Aorta (tissue), 5 donors: Measurements from ENCODE around the gene GNE. TPM values are rescaled to one million over a fixed set of nuclear protein-coding genes. Genes with fewer than 3 reads are reported as not detected.

Source experiments
- ATAC-seq: fragments of 200-7000 bp; cut with Tn5 transposase; one replicate; pipeline ENCODE4 v1.9.1; 2022; ENCODE audit warnings: moderate library complexity; ENCODE audit not compliant: low FRiP score
- DNase-seq, 2 donors: peaks; one replicate each; pipeline ENCODE4 v3.0.0-alpha.2; 2020
- H3K27ac ChIP-seq, 2 donors: one replicate each; pipeline ENCODE4 v1.5.1; 2013; ENCODE audit warnings: low read length in 2 of 2, mild to moderate bottlenecking in 2 of 2, moderate library complexity in 2 of 2, control low read depth in 1 of 2, inconsistent platforms in 1 of 2, low read depth in 1 of 2
- H3K27me3 ChIP-seq, 2 donors: one replicate each; pipeline ENCODE4 v1.6.1; 2013; ENCODE audit warnings: control low read depth in 1 of 2, low read length in 1 of 2, mild to moderate bottlenecking in 1 of 2, moderate library complexity in 1 of 2; ENCODE audit not compliant: insufficient read depth in 2 of 2, control insufficient read depth in 1 of 2
- H3K36me3 ChIP-seq, 2 donors: one replicate each; pipeline ENCODE4 v1.6.1; 2013; ENCODE audit warnings: control low read depth in 1 of 2, low read length in 1 of 2, mild to moderate bottlenecking in 1 of 2; ENCODE audit not compliant: insufficient read depth in 2 of 2, control insufficient read depth in 1 of 2
- H3K4me1 ChIP-seq, 2 donors: one replicate each; pipeline ENCODE4 v1.6.1; 2013; ENCODE audit warnings: low read length in 2 of 2, control low read depth in 1 of 2, mild to moderate bottlenecking in 1 of 2, moderate library complexity in 1 of 2; ENCODE audit not compliant: insufficient read depth in 2 of 2, control insufficient read depth in 1 of 2
- H3K4me3 ChIP-seq, 2 donors: one replicate each; pipeline ENCODE4 v1.5.1; 2013; ENCODE audit warnings: low read length in 2 of 2, control low read depth in 1 of 2, mild to moderate bottlenecking in 1 of 2
- H3K9me3 ChIP-seq: one replicate; pipeline ENCODE4 v1.6.1; 2013; ENCODE audit warnings: mild to moderate bottlenecking, low read length; ENCODE audit not compliant: control insufficient read depth
- WGBS, 2 donors: extraction: QIAGEN DNeasy Blood & Tissue Kit; methylation state at CpG; one replicate each; pipeline ENCODE4 v1.1.7; 2013; 5-methylcytosine and 5-hydroxymethylcytosine counted together
- intact Hi-C, 2 donors: fragments of 100-400 bp; cut with DNase I; formaldehyde crosslinking; loops; one replicate each; pipeline versions ENCODE4 v1.14.2 to v1.15.0; 2022
- polyA plus RNA-seq, 2 donors: library from polyadenylated mRNA; stranded (reverse); fragments of 200-250 nt; gene quantifications; one replicate each; pipeline ENCODE4 v1.2.3, GENCODE V29; 2013
- total RNA-seq, 2 donors: library from RNA; stranded (reverse); fragmentation: NEBNext Ultra II Directional; extraction: Animal tissue kit (Norgen Biotek cat#: 25700); gene quantifications; one replicate each; pipeline ENCODE4 v1.2.1, GENCODE V29; 2021
- donor health status: healthy with polysubstance abuse.
- donor health status: Bipolar disorder and iron deficiency.
- donor health status: DM: no; HTN: no; CAD: no.
- donor health status: DM: no; HTN: no; CAD: no.
- donor health status: DM: yes; HTN: yes; CAD: no.

GNE gene
- total and polyA plus RNA-seq, 4 donors = 7.1 to 21.2 (median 15.2) TPM

DNA sequence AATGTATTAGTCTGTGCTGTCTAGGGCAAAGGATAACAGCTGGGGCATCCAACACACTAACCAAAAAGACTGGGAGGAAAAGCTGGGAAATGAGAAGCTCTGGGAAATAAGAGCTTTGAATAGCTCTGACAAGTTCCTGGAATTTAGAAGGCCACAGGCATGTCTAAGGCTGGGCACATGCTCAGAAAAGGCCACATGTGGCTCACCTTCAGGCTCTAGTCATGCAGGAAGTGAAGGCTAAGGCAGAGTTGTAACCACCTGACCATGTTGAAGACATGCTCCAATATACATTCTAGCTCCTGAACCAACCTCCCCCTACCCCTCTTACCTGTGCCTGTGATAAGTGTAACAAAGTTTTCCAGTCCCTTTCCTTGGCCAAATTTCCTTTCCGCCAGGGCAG lies 35.8 kb downstream of the GNE start:
- Histone ChIP-seq H3K4me3 (no peak overlapping the region), H3K9me3 (no peaks in the 10 kb centered on the region), H3K27me3 (no peaks in the 10 kb centered on the region), H3K36me3 (peaks cover 9 to 12% of the 10 kb centered on the region in 2 donors), H3K4me1 (no peaks in the 10 kb centered on the region), H3K27ac (no peak overlapping the region)
- WGBS, 2 donors = 100% methylated on average over 1 of the region's 1 CpG
- ATAC-seq = no peak
- no peak for DNase-seq
- intact Hi-C loops = no loop called here

DNA sequence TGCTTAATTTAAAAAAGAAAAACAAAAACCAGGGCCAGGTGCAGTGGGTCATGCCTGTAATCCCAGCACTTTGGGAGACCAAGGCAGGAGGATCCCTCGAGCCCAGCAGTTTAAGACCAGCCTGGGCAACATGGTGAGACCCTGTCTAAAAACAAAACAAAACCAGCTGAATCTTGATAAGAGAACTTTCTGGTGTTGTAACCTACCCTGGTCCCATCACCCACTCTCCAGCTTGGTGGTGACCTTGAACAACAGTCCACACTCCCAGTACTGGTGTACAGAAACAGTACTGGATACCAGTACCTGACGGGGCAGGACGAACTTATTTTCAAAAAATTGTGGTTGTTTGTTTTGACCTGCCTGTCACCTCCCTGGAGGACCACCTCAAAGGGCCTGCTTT lies 36.6 kb downstream of the GNE start:
- WGBS, 2 donors = 95 to 97% methylated on average over 3 of the region's 3 CpGs
- Histone ChIP-seq H3K36me3 (peaks cover 11 to 12% of the 10 kb centered on the region in 2 donors), H3K9me3 (no peaks in the 10 kb centered on the region), H3K27me3 (no peaks in the 10 kb centered on the region), H3K4me3 (no peak overlapping the region), H3K4me1 (no peaks in the 10 kb centered on the region), H3K27ac (no peak overlapping the region)
- ATAC-seq = no peak
- no peak for DNase-seq
- intact Hi-C loops = no loop called here

DNA sequence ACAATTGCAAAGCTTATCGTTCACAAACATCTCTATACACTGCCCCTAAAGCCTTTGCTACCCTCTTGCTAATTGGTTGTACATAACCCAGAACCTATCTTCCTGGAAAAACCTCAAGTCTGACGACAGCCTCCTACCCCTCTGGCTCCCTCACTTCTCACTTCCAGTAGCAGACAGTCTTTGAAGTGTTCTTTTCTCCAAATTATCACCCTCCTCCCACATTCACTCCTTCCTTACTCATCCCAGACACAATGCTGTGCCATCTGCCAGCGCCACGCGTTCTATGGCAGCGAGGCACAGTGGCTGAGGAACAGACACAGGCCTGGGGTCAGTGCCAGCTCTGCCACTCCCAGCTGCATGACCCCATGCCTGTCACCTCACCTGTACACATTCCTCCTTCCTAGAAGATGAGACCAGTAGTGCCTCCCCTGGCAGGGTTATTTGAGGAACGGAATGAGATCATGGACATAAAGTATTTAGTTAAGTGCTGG lies 39.8 kb downstream of the GNE start:
- no peak for DNase-seq
- Histone ChIP-seq H3K4me3 (no peak overlapping the region), H3K27me3 (no peaks in the 10 kb centered on the region), H3K27ac (no peak overlapping the region), H3K36me3 (peaks cover 9% of the 10 kb centered on the region in 2 donors), H3K9me3 (no peaks in the 10 kb centered on the region), H3K4me1 (no peaks in the 10 kb centered on the region)
- no peak for ATAC-seq
- 86 to 89% methylated on average over 7 of the region's 7 CpGs for WGBS, 2 donors
- intact Hi-C loops = no loop called here

DNA sequence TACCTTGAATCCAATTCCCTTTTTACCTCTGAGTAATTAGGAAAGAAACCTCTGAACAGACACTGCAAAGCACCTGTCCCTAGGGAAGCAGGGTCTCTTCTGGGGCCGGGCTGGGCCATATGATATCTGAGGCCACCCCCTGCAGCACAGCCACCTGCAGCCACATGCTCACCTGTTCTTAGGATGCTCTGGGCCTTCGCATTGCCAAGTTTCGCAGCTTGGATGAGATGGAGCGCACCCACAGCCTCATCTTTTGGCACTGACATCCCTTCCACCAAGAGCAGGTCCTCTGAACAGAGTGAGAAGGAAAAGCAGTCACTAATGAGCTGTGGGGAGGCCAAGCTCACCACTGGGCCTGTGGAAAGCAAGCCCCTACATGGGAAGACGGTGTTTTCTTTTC lies 40.2 kb downstream of the GNE start:
- WGBS, 2 donors = 92 to 94% methylated on average over 5 of the region's 5 CpGs
- intact Hi-C loops = no loop called here
- peaks cover 8 to 9% of the 10 kb centered on the region in 2 donors for H3K36me3 ChIP-seq

DNA sequence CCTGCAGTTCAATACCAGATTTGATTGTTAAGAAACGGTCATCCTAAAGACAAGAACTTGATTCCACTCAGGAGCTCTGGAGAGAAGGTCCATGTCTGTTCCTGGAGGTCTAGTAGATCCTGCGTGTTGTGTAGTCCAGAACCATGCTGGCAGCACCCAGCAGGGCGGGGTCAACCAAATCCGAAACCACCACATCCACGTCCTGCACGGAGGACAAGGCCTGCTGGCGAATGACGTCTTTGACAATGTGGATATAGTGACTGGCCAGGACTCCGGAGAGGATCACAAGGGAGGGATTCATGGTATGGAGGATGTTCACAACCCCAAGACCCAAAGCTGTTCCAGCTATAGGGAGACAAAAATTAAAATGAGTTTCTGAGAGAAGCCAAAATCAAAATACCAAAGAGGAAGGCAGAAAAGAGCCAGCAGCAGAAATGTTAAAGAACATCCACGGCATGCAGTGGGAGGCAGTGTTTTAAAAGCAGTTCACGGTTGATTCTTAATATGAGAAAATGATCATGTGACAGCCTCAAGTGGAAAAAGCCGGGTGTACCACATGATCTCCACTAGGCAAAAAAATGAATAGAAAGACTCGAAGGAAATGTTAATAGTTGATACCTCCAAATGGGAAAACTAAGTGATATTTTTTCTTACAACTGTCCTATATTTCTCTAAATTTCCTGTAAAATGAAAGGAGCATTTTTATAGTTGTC lies 40.8 kb downstream of the GNE start:
- no peak for ATAC-seq
- no peak for DNase-seq
- peak overlapping the region in 1 of 2 donors; percentile 60 for H3K27ac ChIP-seq

More for the DNA sequence above, 40.2 kb downstream of the GNE start:
- H3K9me3 ChIP-seq = no peaks in the 10 kb centered on the region
- no peak for DNase-seq
- no peak overlapping the region for H3K4me3 ChIP-seq
- H3K27ac ChIP-seq = no peak overlapping the region
- H3K27me3 ChIP-seq = no peaks in the 10 kb centered on the region
- H3K4me1 ChIP-seq = no peaks in the 10 kb centered on the region
- ATAC-seq = no peak

DNA sequence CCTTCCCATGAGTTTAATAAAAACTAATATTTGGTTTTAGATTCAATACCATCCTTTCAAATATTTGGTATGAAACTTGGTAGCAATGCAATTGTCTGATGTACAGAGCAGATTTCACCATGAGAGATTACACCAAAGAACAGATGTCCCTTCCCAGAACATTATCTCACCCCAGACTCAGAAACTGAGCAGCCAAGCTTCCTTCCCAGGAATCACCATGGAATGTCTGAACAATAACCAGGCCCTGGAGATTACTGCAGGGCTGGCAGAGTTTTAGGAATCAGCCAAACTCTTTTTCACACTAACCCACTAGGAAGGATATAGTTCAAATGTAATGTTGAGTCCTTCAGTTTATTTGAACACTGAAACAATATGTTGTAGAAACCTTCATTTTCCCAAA lies 43.7 kb downstream of the GNE start:
- intact Hi-C loops = no loop called here
- Histone ChIP-seq H3K27me3 (no peaks in the 10 kb centered on the region), H3K27ac (no peak overlapping the region), H3K4me3 (no peak overlapping the region), H3K36me3 (peaks cover 0 to 5% of the 10 kb centered on the region in 2 donors), H3K4me1 (no peaks in the 10 kb centered on the region), H3K9me3 (no peaks in the 10 kb centered on the region)
- ATAC-seq (no peak), DNase-seq (no peak)

More for the DNA sequence above, 40.8 kb downstream of the GNE start:
- Histone ChIP-seq H3K4me1 (no peaks in the 10 kb centered on the region), H3K27me3 (no peaks in the 10 kb centered on the region), H3K9me3 (no peaks in the 10 kb centered on the region), H3K36me3 (peaks cover 3 to 6% of the 10 kb centered on the region in 2 donors), H3K4me3 (no peak overlapping the region)
- intact Hi-C loops = no loop called here
- 50 to 60% methylated on average over 13 of the region's 13 CpGs for WGBS, 2 donors

DNA sequence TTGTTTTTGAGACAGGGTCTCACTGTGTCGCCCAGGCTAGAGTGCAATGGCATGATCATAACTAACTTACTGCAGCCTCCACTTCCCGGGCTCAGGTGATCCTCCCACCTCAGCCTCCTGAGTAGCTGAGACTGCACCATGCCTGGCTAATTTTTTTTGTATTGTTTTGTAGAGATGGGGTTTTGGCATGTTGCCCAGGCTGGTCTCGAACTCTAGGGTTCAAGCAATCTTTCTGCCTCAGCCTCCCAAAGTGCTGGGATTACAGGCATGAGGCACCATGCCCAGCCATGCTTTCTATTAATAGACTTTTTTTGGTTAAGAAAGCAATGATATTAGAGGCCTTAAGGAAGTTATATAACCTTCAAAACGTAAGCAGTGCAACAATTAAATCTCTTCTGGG lies 44.3 kb downstream of the GNE start:
- intact Hi-C loops = no loop called here
- ATAC-seq = no peak
- no peak for DNase-seq
- H3K4me1 ChIP-seq = no peaks in the 10 kb centered on the region
- H3K9me3 ChIP-seq = no peaks in the 10 kb centered on the region
- H3K27me3 ChIP-seq = no peaks in the 10 kb centered on the region
- WGBS, 2 donors = 45 to 47% methylated on average over 4 of the region's 4 CpGs
- H3K36me3 ChIP-seq = peaks cover 0 to 4% of the 10 kb centered on the region in 2 donors
- no peak overlapping the region for H3K4me3 ChIP-seq
- H3K27ac ChIP-seq = no peak overlapping the region

DNA sequence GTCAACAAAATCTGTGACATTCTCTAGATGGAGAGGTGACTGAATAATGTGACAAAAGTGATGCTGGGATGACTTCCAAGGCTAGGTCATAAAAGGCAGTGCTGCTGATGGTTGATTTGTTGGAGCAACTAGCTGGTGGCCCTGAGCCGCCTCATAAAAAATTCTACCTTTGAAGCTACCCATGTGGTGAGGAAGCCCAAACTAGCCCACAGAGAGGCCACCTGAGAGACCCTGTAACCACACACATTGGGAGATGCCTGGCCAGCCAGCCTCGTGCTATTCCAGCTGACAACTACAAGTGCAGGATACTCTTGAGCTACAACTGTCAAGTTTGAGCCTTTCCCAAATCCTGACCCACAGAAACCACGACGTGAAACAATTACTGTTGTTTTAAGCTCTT lies 44.9 kb downstream of the GNE start:
- H3K27ac ChIP-seq = peak overlapping the region in 1 of 2 donors; percentile 18
- H3K36me3 ChIP-seq = peaks cover 0 to 4% of the 10 kb centered on the region in 2 donors
- no peak for DNase-seq

DNA sequence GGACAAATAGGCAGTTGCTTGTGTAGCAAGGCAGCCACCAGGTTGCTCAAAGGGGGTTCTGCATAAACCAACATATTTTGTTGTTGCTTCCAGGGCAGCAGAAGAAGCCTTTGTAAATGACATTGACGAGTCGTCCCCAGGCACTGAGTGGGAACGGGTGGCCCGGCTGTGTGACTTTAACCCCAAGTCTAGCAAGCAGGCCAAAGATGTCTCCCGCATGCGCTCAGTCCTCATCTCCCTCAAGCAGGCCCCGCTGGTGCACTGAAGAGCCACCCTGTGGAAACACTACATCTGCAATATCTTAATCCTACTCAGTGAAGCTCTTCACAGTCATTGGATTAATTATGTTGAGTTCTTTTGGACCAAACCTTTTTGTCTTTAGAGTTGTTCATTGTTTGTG lies 46.7 kb downstream of the GNE start:
- Histone ChIP-seq H3K4me1 (peaks cover 1 to 4% of the 10 kb centered on the region in 2 donors), H3K9me3 (no peaks in the 10 kb centered on the region), H3K4me3 (no peak overlapping the region), H3K36me3 (no peaks in the 10 kb centered on the region), H3K27ac (no peak overlapping the region), H3K27me3 (no peaks in the 10 kb centered on the region)
- intact Hi-C loops = no loop called here
- WGBS, 2 donors = 78 to 81% methylated on average over 7 of the region's 7 CpGs
- DNase-seq = no peak
- ATAC-seq = no peak

More for the DNA sequence above, 44.9 kb downstream of the GNE start:
- Histone ChIP-seq H3K4me3 (no peak overlapping the region), H3K9me3 (no peaks in the 10 kb centered on the region), H3K27me3 (no peaks in the 10 kb centered on the region), H3K4me1 (peaks cover 0 to 4% of the 10 kb centered on the region in 2 donors)
- no peak for ATAC-seq
- intact Hi-C loops = no loop called here
- WGBS, 2 donors = 82 to 84% methylated on average over 4 of the region's 4 CpGs
